GM12873 (cell line): Measurements from ENCODE around the gene KDR.

Experiments
- TF ChIP-seq, protein P1 (sequence below): IDR thresholded peaks from 2 replicates; pipeline ENCODE4 v1.5.1; 2012; ENCODE audit warnings: low read depth, mild to moderate bottlenecking, moderate library complexity, low read length, control low read depth; ENCODE audit not compliant: insufficient read depth; ENCODE audit errors: missing control alignments

KDR gene

GRCh38 chr4:55136634-55137033 is 11.2 kb upstream of the KDR start:
- TF ChIP-seq, protein P1, sequence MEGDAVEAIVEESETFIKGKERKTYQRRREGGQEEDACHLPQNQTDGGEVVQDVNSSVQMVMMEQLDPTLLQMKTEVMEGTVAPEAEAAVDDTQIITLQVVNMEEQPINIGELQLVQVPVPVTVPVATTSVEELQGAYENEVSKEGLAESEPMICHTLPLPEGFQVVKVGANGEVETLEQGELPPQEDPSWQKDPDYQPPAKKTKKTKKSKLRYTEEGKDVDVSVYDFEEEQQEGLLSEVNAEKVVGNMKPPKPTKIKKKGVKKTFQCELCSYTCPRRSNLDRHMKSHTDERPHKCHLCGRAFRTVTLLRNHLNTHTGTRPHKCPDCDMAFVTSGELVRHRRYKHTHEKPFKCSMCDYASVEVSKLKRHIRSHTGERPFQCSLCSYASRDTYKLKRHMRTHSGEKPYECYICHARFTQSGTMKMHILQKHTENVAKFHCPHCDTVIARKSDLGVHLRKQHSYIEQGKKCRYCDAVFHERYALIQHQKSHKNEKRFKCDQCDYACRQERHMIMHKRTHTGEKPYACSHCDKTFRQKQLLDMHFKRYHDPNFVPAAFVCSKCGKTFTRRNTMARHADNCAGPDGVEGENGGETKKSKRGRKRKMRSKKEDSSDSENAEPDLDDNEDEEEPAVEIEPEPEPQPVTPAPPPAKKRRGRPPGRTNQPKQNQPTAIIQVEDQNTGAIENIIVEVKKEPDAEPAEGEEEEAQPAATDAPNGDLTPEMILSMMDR = no peak

DNA sequence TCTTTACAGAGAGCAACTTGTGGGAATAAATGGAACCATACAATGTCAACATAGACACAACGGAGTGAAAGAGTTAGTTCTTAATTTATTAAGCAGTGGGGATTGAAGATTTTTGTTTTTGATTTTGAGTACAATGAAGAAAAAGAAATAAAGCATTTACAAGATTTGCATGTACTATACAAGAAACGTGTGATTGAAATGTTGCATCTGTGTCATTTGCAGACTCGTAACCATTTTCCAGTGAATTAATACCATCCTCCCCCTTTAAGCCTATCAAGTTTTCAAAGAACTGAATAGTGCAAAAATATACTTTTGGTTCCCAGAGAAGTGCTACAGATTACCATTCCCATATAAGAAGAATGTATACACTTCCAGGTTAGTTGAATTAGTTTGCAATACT is 8.6 kb upstream of the KDR start:
- TF ChIP-seq, protein P1 = no peak

DNA sequence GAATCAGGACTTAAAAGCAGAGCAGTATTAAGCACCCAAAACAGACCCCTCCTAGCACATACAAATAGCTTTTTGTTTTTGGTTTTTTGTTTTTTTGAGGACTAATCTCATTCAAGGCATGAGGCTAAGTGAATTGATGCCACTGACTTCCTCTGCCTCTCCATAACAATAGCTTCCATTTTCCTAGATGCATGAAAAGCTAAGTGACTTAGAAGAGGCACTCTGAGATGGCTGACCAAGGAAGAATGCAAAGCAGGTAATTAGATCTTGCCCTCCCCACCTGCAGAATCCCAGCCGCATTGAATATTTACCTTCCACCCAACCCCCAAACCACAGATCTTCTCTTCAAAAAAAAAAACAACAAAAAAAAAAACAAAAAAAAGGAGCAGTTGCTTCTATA is 7.4 kb upstream of the KDR start:
- TF ChIP-seq, protein P1 = no peak

DNA sequence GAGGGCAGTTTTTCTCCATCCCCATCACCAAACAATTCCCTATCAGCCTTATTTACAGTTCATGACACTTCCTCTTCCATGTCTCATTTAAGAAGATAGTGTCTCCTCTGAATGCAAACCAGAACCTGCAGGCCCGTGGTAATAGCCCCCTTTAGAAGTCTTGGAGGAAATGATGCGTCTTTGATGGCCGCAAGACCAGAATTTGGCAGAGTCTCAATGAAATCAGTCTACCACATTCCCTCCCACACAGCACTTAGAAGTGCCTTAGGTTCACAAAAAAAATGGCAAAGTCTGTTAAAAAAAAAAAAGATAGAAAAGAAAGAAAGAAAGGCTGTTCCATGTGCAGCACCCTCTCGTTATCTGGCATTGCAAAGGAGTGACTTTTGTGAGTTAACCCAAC is 2.1 kb upstream of the KDR start:
- TF ChIP-seq, protein P1 = no peak

- TF ChIP-seq, protein P1 = no peak
Observed at GRCh38 chr4:55127053-55127452, 1.7 kb upstream of the KDR start.

DNA sequence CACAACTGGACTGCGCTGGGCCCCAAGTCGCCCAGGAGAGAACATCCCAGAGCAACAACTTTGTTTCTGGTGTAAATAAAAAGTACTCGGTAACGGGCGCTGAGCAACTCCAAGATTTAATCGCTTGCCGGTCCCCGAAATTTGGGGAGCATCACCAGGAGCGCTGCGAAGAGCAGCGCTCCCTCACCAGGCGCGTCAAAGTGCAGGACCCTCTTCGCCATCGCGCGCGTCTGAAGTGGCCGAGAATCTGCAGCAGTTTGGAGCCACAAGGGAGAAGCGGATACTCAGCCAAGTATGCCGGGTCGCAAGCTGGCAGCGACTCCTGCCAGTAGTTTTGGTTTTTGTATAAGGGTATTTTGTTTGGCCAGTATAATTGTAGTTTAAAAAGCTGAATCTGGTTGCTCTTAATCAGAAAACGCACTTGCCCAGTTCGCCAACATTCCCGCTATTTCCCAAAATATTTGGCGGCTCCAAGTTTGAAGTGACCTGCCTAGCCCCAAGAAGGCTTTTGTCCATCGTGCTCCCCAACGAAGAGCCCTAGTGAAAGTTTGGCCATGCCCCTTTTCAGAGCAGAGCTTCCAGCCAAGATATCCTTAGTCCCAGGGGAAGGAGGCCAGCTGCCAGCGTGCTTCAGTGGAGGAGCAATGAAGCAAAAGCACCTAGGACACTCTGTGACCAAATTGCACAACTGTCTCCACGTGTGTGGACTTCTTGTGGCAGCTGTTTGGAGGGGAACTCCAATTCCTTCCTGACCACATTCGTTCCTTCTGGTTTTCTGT is 557 bp upstream of the KDR start:
- TF ChIP-seq, protein P1 = no peak

- TF ChIP-seq, protein P1 = no peak
Observed at GRCh38 chr4:55124322-55125076, 896 bp downstream of the KDR start.
